H1 (cell line): Measurements from ENCODE around the gene FGF14. TPM values are rescaled to one million over a fixed set of nuclear protein-coding genes. Genes with fewer than 3 reads are reported as not detected.

Experiments
- CTCF ChIA-PET: fragments of 300-600 bp; sonication (Branson Sonifier 250); formaldehyde crosslinking; loops from one replicate; lab custom pipeline; 2021; ENCODE audit not compliant: partially characterized antibody; lab: Charles Lee
- POLR2A ChIA-PET: fragments of 300-600 bp; sonication (Branson Sonifier 250); formaldehyde crosslinking; loops from one replicate; lab custom pipeline; 2021; ENCODE audit warnings: inconsistent platforms; ENCODE audit not compliant: partially characterized antibody; lab: Charles Lee
- DNase-seq, 2 experiments: peaks; one replicate each; pipeline versions ENCODE4 v3.0.0 to v3.0.0-alpha.2; 2010 to 2022; ENCODE audit warnings: low spot score in 2 of 2, low read depth in 1 of 2, mixed read lengths in 1 of 2
- FAIRE-seq: peaks from 2 replicates; lab custom pipeline; 2011; peaks lifted over from hg19 to GRCh38; lab: Jason Lieb, UNC
- H2AFZ ChIP-seq: 2 replicates; pipeline ENCODE4 v1.8.1; 2012; ENCODE audit warnings: low read length, inconsistent platforms
- H2AK5ac ChIP-seq: 2 replicates; pipeline ENCODE4 v1.6.1; 2013; ENCODE audit warnings: low read depth, low read length
- H2BK120ac ChIP-seq: replicated peaks from 2 replicates; pipeline ENCODE3; 2013; ENCODE audit warnings: low read depth, low read length, inconsistent platforms
- H2BK12ac ChIP-seq: 2 replicates; pipeline ENCODE4 v1.6.1; 2013; ENCODE audit warnings: low read depth, low read length
- H2BK15ac ChIP-seq: 2 replicates; pipeline ENCODE4 v1.6.1; 2013; ENCODE audit warnings: low read length
- H2BK20ac ChIP-seq: 2 replicates; pipeline ENCODE4 v1.6.1; 2013; ENCODE audit warnings: low read length
- H2BK5ac ChIP-seq: 2 replicates; pipeline ENCODE4 v1.6.1; 2013; ENCODE audit warnings: low read depth, low read length
- H3K14ac ChIP-seq: 2 replicates; pipeline ENCODE4 v1.6.1; 2013; ENCODE audit warnings: inconsistent platforms; ENCODE audit not compliant: insufficient read length
- H3K18ac ChIP-seq: 2 replicates; pipeline ENCODE4 v1.6.1; 2013; ENCODE audit warnings: low read length; ENCODE audit errors: extremely low read depth
- H3K23ac ChIP-seq: 2 replicates; pipeline ENCODE4 v1.6.1; 2013; ENCODE audit warnings: inconsistent platforms; ENCODE audit not compliant: insufficient read length
- H3K23me2 ChIP-seq: 2 replicates; pipeline ENCODE4 v1.6.1; 2013; ENCODE audit warnings: low read depth, low read length
- H3K27ac ChIP-seq: 2 replicates; pipeline ENCODE4 v1.6.1; 2011; ENCODE audit warnings: low read depth, low read length, inconsistent platforms
- H3K27me3 ChIP-seq, 4 experiments: replicated peaks in 1 of 4; 1 replicate in 1 of 4; 2 replicates in 3 of 4; pipeline versions ENCODE4 v1.6.1 to v1.8.1; 2011 to 2013; ENCODE audit warnings: low read length in 3 of 4, mild to moderate bottlenecking in 3 of 4, inconsistent platforms in 2 of 4, mixed read lengths in 2 of 4, moderate library complexity in 1 of 4; ENCODE audit not compliant: control insufficient read depth in 3 of 4, insufficient read depth in 3 of 4; ENCODE audit errors: extremely low read depth in 1 of 4
- H3K36me3 ChIP-seq, 4 experiments: 2 replicates each; pipeline versions ENCODE4 v1.6.1 to v1.8.1; 2011 to 2013; ENCODE audit warnings: mild to moderate bottlenecking in 4 of 4, low read length in 3 of 4, moderate library complexity in 2 of 4, control low read depth in 1 of 4, inconsistent platforms in 1 of 4; ENCODE audit not compliant: insufficient read depth in 4 of 4, control insufficient read depth in 2 of 4
- H3K4ac ChIP-seq: replicated peaks from 2 replicates; pipeline ENCODE3; 2013; ENCODE audit warnings: low read length, low read depth, mixed read lengths, inconsistent platforms; ENCODE audit not compliant: insufficient read length
- H3K4me1 ChIP-seq, 4 experiments: replicated peaks in 1 of 4; 1 replicate in 1 of 4; 2 replicates in 3 of 4; pipeline versions ENCODE4 v1.6.1 to v1.8.1; 2011 to 2013; ENCODE audit warnings: low read length in 3 of 4, inconsistent platforms in 2 of 4, mixed read lengths in 1 of 4; ENCODE audit not compliant: insufficient read depth in 4 of 4, control insufficient read depth in 3 of 4
- H3K4me2 ChIP-seq, 2 experiments: 2 replicates each; pipeline versions ENCODE4 v1.6.1 to v1.8.1; 2011 to 2013; ENCODE audit warnings: low read depth in 2 of 2, low read length in 2 of 2, control low read depth in 1 of 2, inconsistent platforms in 1 of 2, mild to moderate bottlenecking in 1 of 2; ENCODE audit not compliant: insufficient read depth in 1 of 2
- H3K4me3 ChIP-seq, 4 experiments: fragments of 200-600, 300-600 bp in 1 of 4; sonication (generic), shearing (Covaris generic), sonication (Bioruptor Twin) in 1 of 4; 2 replicates each; pipeline versions ENCODE4 v1.5.1 to v1.8.1; 2011 to 2016; ENCODE audit warnings: low read length in 4 of 4, low read depth in 3 of 4, control low read depth in 2 of 4, inconsistent platforms in 2 of 4, mild to moderate bottlenecking in 2 of 4, mixed read lengths in 1 of 4, moderate library complexity in 1 of 4; ENCODE audit not compliant: insufficient read depth in 2 of 4; ENCODE audit errors: extremely low read depth in 1 of 4
- H3K56ac ChIP-seq: replicated peaks from 2 replicates; pipeline ENCODE3; 2013; ENCODE audit warnings: low read depth, mild to moderate bottlenecking, mixed read lengths, low read length, inconsistent platforms; ENCODE audit not compliant: insufficient read length
- H3K79me1 ChIP-seq: 2 replicates; pipeline ENCODE4 v1.6.1; 2013; ENCODE audit warnings: low read depth, low read length, control low read depth
- H3K79me2 ChIP-seq, 2 experiments: 2 replicates each; pipeline versions ENCODE4 v1.6.1 to v1.8.1; 2012 to 2013; ENCODE audit warnings: low read length in 2 of 2, mild to moderate bottlenecking in 2 of 2, inconsistent platforms in 1 of 2; ENCODE audit not compliant: insufficient read depth in 2 of 2, control insufficient read depth in 1 of 2
- H3K9ac ChIP-seq, 4 experiments: replicated peaks in 1 of 4; 1 replicate in 1 of 4; 2 replicates in 3 of 4; pipeline versions ENCODE4 v1.6.1 to v1.8.1; 2011 to 2013; ENCODE audit warnings: low read depth in 3 of 4, low read length in 3 of 4, control low read depth in 2 of 4, mild to moderate bottlenecking in 2 of 4, moderate library complexity in 2 of 4, inconsistent platforms in 1 of 4; ENCODE audit errors: extremely low read depth in 1 of 4
- H3K9me3 ChIP-seq, 2 experiments: 2 replicates each; pipeline versions ENCODE4 v1.6.1 to v1.8.1; 2012 to 2013; ENCODE audit warnings: mild to moderate bottlenecking in 2 of 2, moderate library complexity in 2 of 2, control low read depth in 1 of 2, inconsistent platforms in 1 of 2, low read depth in 1 of 2, low read length in 1 of 2, mixed read lengths in 1 of 2; ENCODE audit not compliant: insufficient read depth in 2 of 2
- H4K20me1 ChIP-seq, 2 experiments: replicated peaks in 1 of 2; 2 replicates each; pipeline versions ENCODE3 to v1.8.1; 2011 to 2013; ENCODE audit warnings: inconsistent platforms in 2 of 2, low read length in 2 of 2, mild to moderate bottlenecking in 1 of 2; ENCODE audit not compliant: insufficient read depth in 2 of 2, control insufficient read depth in 1 of 2
- H4K5ac ChIP-seq: 2 replicates; pipeline ENCODE4 v1.6.1; 2013; ENCODE audit warnings: low read length, low read depth, mixed read lengths, inconsistent platforms; ENCODE audit not compliant: insufficient read length
- H4K8ac ChIP-seq: 2 replicates; pipeline ENCODE4 v1.8.0; 2013; ENCODE audit warnings: mild to moderate bottlenecking, moderate library complexity, low read length, inconsistent platforms; ENCODE audit not compliant: insufficient read depth; ENCODE audit errors: extremely low read depth
- H4K91ac ChIP-seq: replicated peaks from 2 replicates; pipeline ENCODE3; 2013; ENCODE audit warnings: low read length, mixed read lengths, inconsistent platforms; ENCODE audit not compliant: insufficient read length
- GABPA ChIP-seq: IDR thresholded peaks from 2 replicates; pipeline ENCODE4 v1.6.1; 2011; ENCODE audit warnings: mild to moderate bottlenecking, low read length, moderate library complexity, borderline replicate concordance; ENCODE audit not compliant: insufficient read depth
- PHF8 ChIP-seq: fragments of 200-600 bp; sonication (generic); conservative IDR thresholded peaks from 2 replicates; pipeline ENCODE4 v1.7.1; 2012; ENCODE audit warnings: low read depth, mild to moderate bottlenecking, inconsistent platforms, low read length, moderate library complexity
- TBP ChIP-seq: IDR thresholded peaks from 2 replicates; pipeline ENCODE4 v1.6.1; 2011; ENCODE audit warnings: low read depth, low read length, improper control_type of control experiment
- WGBS, 2 experiments: shearing (Covaris generic) in 1 of 2; methylation state at CpG; one replicate each; pipeline versions ENCODE4 v1.1.6 to v1.1.7; 2013 to 2015; ENCODE audit warnings: low lambda C conversion rate in 2 of 2, mixed read lengths in 2 of 2, inconsistent platforms in 1 of 2, low coverage in 1 of 2, missing lambda C conversion rate in 1 of 2; ENCODE audit not compliant: insufficient replicate concordance in 2 of 2, insufficient coverage in 1 of 2, insufficient read length in 1 of 2; ENCODE audit errors: extremely low coverage in 1 of 2, missing lambda C conversion rate in 1 of 2; 5-methylcytosine and 5-hydroxymethylcytosine counted together
- polyA plus RNA-seq, 7 experiments: library from polyadenylated mRNA; depleted of rRNA in 3 of 7; stranded (reverse) in 5 of 7; unstranded in 2 of 7; fragments of >200 nt in 5 of 7; fragments of 200-250 nt in 2 of 7; gene quantifications; 1 replicate in 5 of 7; 2 replicates in 1 of 7; 4 replicates in 1 of 7; pipeline versions ENCODE4 v1.2.1 to v1.2.3, GENCODE V29; 2011 to 2013; ENCODE audit warnings: missing spikeins in 2 of 7, mixed read lengths in 2 of 7
- total RNA-seq: library from RNA; stranded (reverse); fragmentation: NEBNext Ultra II Directional; extraction: Animal tissue kit (Norgen Biotek cat#: 25700); gene quantifications from 2 replicates; pipeline ENCODE4 v1.2.1, GENCODE V29; 2021
- TF ChIP-seq, protein P1 (sequence below): IDR thresholded peaks from 2 replicates; pipeline ENCODE4 v1.6.1; 2012; ENCODE audit warnings: low read length, inconsistent platforms

The FGF14 gene
- total and polyA plus RNA-seq, 2 of the 8 experiments (the other 6 are each of a cell fraction or from before 2014, with no cell fraction given) = 0.05 to 0.58 TPM

DNA sequence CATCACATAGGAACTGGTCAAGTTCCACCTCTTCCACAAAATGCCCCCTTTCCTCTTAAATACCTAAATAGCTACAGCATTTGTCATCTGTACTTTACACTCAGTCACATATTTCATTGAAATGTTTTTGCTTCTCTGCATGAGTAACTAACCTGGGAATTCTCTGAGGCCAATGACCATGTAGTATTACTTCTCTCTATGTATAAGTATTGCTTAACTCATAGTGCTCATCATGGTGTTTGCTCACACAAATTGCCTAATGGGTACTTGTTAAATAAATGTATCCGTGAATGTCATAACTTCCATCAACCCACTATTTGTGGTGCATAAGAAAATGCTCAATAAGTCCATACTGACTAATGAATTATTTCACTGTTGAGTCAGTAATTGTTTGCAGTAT, 115.5 kb downstream of the FGF14 start:
- H3K27me3 ChIP-seq = no peaks in the 10 kb centered on the region
- H3K4me1 ChIP-seq = no peaks in the 10 kb centered on the region
- no peak overlapping the region for H3K4me3 ChIP-seq
- H2BK12ac ChIP-seq = no peak overlapping the region
- no peak overlapping the region for H4K91ac ChIP-seq
- H4K20me1 ChIP-seq = no peaks in the 10 kb centered on the region
- H3K79me1 ChIP-seq = no peaks in the 10 kb centered on the region
- no peak overlapping the region for H3K56ac ChIP-seq
- no peak overlapping the region for H3K4ac ChIP-seq
- H3K4me2 ChIP-seq = no peak overlapping the region
- no peak overlapping the region for H3K9ac ChIP-seq
- no peak overlapping the region for H3K14ac ChIP-seq
- H3K23me2 ChIP-seq = no peaks in the 10 kb centered on the region
- H2BK20ac ChIP-seq = no peak overlapping the region
- no peak overlapping the region for H2AK5ac ChIP-seq
- no peak overlapping the region for H2BK15ac ChIP-seq
- POLR2A ChIA-PET = no interaction called here
- H3K27ac ChIP-seq = no peak overlapping the region
- DNase-seq (no peak), FAIRE-seq (no peak)
- no peak overlapping the region for H3K23ac ChIP-seq
- no peaks in the 10 kb centered on the region for H3K79me2 ChIP-seq
- H3K9me3 ChIP-seq = no peaks in the 10 kb centered on the region
- H4K5ac ChIP-seq = no peak overlapping the region
- no peaks in the 10 kb centered on the region for H3K36me3 ChIP-seq
- no peak overlapping the region for H2BK120ac ChIP-seq
- H4K8ac ChIP-seq = no peak overlapping the region
- no peak overlapping the region for H2BK5ac ChIP-seq
- 91% methylated on average over 1 of the region's 1 CpG; no CpG with 5 or more reads in 1 of the 2 experiments for WGBS, 2 experiments
- H3K18ac ChIP-seq = no peak overlapping the region
- no peak overlapping the region for H2AFZ ChIP-seq
- CTCF ChIA-PET = no interaction called here
- TF ChIP-seq PHF8 (no peak), GABPA (no peak), TBP (no peak)
- TF ChIP-seq, protein P1, sequence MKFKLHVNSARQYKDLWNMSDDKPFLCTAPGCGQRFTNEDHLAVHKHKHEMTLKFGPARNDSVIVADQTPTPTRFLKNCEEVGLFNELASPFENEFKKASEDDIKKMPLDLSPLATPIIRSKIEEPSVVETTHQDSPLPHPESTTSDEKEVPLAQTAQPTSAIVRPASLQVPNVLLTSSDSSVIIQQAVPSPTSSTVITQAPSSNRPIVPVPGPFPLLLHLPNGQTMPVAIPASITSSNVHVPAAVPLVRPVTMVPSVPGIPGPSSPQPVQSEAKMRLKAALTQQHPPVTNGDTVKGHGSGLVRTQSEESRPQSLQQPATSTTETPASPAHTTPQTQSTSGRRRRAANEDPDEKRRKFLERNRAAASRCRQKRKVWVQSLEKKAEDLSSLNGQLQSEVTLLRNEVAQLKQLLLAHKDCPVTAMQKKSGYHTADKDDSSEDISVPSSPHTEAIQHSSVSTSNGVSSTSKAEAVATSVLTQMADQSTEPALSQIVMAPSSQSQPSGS = no peak
